NCI-H2107 (cell line): ENCODE data around the gene SLC37A4.
A peak's percentile ranks its signal among the peaks of the same experiment; 100 is the strongest.
"Not testable (repeated sequence)": the region's sequence is repeated elsewhere in the genome, so short reads cannot be mapped to it uniquely, and the experiment has no call there.

Experiments
- DNase-seq: peaks from one replicate; lab custom pipeline; 2025; lab: John Stamatoyannopoulos, UW

SLC37A4 gene

DNA sequence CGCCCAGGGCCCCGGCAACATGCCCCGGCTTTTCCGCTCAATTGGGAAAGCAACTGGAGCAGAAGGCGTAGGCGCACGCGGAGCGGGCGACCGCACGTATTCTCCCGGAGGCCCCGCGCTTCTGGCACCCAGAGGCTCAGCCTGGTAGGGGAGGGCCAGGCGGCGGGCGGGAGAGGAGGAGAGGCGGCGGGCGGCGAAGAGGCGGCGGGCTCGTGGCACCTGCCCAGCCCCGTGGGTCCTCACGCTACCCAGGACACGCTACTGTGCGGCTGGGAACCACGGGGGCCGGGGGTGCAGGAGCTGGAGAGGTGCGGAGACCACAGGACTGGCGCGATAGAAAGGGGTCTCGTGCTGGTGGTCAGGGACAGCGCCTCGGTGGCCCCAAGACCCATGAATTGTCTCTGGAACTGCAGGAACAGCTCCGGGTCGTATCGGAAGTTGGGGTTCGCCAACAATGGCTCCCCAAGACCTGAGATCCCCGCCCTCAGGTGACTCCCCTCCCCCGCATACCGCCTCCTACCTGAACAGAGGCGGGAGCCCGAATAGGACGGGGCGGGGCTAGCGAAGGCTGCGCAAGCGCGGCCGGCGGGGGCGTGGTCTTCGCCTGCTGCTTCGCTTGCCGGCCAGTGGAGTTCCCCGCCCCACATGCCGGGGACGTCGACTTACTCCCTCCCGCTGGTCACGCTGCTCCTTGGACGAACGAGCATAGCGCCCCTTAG lies at the start of gene SLC37A4:
Gene SLC37A4 (minus strand): TSS at position 549 of the 719 bp plus-strand sequence.
- peak; percentile 96 for DNase-seq

DNA sequence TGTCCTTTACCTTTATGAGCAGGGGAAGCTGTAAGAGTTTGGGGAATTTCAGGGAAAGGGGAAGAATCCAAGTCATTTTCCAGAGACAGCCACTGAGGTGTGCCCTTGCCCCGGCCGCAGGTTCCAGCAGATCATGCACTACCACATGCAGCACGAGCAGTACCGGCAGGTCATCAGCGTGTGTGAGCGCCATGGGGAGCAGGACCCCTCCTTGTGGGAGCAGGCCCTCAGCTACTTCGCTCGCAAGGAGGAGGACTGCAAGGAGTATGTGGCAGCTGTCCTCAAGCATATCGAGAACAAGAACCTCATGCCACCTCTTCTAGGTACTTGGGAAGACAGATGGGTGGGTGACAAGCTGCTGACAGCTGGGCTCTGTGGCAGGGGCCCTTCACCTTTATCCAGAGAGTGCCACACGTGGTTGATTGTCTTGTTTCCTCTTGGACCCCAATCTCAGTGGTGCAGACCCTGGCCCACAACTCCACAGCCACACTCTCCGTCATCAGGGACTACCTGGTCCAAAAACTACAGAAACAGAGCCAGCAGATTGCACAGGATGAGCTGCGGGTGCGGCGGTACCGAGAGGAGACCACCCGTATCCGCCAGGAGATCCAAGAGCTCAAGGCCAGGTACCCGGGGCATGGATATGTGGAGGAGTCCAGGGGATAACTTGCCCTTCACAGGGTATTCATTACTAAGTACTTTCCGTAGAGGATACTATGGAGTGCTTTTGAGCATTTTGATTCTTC lies 48.2 kb upstream of the SLC37A4 start:
- no peak for DNase-seq

DNA sequence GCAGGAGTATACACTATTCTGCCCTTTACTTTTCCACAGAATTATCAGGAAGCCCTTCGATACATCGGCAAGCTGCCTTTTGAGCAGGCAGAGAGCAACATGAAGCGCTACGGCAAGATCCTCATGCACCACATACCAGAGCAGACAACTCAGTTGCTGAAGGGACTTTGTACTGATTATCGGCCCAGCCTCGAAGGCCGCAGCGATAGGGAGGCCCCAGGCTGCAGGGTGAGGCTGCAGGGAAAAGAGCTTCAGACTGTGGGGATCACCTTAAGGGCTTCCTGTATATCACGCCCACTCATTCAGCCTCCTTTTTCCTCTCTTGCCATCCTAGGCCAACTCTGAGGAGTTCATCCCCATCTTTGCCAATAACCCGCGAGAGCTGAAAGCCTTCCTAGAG lies 47.2 kb upstream of the SLC37A4 start:
- DNase-seq, result no peak

DNA sequence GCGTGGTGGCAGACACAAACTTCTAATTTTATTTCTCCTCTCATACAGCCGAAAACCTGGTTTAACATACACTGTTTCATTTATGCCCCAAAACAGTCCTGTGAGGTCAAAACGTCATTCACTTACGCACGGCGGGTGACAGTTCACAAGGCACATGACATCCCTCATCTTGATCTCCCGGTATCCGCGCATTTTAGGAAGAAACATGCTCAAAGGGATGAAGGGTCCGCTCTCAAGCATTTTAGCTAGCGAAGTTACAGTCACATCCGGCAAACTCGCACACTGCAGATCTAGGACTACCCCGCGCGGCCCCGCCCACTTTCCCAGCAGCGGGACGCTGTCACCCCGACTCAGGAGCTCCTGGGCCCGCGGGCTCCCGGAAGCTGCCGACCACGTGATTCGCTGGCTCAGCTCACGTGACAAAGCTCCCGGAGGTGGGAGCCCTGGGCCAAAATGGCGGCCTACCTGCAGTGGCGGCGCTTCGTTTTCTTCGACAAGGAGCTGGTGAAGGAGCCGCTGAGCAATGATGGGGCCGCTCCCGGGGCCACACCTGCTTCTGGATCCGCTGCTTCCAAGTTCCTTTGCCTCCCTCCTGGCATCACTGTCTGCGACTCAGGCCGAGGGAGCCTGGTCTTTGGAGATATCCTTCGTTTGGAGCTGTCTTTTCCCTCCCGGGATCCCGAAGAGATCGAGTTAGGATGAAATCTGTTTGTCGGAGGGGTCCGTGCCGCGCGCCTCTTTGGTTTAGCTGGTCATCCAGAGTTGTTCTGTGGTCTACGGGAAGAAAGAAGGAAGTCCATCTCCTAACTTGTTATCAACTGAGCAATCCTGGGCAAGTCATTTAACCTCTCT lies 36.9 kb upstream of the SLC37A4 start, which contains the start of gene VPS11:
Gene VPS11 (plus strand): TSS at position 448 of the 852 bp plus-strand sequence. CDS start 6 bp downstream, at position 454.
- DNase-seq, result peak; percentile 94

DNA sequence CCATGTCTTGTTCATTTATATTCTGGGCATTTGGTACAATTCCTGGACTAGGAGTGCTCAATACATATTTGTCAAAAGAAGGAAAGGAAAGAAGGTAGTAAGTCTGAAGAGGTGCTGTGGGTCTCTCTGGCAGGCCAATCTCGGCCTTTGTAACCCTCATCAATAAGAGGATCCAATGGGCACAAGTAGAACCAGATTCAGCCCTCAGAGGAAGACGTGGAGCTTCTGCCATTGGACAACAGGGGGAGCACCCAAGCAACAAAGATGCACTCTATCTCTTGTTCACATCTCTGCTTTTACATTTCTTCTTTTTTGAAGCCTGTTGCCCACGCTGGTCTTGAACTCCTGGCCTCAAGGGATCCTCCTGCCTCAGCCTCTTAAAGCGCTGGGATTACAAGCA lies 34.7 kb upstream of the SLC37A4 start:
- DNase-seq, result no peak

DNA sequence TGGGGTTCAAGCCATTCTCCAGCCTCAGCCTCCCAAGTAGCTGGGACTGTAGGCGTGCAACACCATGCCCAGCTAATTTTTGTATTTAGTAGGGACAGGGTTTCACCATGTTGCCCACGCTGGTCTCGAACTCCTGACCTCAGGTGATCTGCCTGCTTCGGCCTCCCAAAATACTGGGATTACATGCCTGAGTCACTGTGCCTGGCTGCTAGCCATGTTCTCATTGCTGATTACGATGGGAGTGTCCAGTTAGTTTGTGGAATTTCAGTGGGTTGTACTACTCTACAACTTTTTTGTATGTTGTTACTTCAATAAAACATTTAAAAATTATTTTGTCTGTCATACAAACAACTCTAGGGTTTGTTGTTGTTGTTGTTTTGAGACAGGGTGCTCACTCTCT lies 32.1 kb upstream of the SLC37A4 start:
- no peak for DNase-seq

DNA sequence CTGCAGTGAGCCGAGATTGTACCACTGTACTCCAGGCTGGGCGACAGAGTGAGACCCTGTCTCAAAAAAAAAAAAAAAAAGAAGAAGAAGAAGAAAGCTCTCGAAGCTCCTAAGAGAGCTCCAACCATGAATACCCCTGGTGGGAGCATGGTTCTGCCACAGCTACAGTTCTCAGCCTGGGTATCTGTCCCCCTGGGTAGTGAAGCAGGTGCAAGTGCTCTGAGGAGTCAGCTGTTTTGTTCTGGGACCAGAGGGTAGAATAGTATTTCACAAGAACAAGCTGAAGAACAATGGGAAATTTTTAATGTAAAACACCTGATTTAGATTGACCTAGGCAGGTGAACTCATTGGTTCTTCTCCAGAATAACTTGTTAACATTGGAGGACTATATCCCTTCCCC lies 30.6 kb upstream of the SLC37A4 start:
- DNase-seq, result no peak

DNA sequence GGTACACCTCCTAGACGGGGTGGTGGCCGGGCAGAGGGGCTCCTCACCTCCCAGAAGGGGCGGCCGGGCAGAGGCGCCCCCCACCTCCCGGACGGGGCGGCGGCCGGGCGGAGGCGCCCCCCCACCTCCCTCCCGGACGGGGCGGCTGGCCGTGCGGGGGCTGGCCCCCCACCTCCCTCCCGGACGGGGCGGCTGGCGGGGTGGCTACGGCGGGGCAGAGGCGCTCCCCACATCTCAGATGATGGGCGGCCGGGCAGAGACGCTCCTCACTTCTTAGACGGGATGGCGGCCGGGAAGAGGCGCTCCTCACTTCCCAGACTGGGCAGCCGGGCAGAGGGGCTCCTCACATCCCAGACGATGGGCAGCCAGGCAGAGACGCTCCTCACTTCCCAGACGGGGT lies 28.5 kb upstream of the SLC37A4 start:
- not testable (repeated sequence) for DNase-seq

DNA sequence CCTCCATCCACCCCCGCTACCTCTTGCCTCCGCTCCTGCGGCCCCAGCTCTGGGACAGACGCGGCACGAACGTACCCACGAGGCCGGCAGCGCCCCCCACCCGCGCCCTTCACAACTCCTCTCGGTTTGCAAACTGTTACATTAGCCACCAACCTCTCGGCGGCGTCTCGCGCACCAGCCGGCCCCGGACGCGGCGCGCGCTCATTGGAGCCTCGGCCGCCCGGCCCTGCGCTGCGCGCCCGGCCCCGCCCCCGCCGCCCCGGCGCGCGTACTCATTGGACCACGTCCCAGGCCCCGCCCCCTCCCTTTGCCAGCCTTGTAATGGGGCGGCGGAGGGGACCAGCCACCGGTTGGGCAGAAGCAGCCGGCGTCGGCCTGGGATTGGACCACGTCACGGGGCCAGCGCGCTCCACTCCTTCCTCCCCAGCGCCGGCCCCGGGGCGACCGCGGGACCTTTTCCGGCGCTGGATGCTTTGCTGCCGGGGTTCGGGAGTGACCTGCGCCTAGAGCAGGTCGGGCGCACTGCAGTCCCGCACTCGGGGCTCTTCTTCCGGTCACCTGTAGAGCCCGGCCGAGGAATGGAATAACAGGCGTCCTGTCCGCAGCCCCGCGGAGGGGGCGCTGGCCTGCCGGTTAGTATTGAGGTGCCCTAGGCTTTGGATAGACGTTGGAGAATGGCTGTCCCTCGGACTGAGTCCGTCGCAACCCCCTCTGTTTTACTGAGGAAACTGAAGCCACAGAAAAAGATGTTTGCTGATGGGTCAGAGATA lies 26.5 kb upstream of the SLC37A4 start, which contains the start of gene HYOU1:
Gene HYOU1 (minus strand): TSS at position 206 of the 770 bp plus-strand sequence. CDS start 1,045 bp downstream, outside the sequence.
- DNase-seq, result peak; percentile 96

DNA sequence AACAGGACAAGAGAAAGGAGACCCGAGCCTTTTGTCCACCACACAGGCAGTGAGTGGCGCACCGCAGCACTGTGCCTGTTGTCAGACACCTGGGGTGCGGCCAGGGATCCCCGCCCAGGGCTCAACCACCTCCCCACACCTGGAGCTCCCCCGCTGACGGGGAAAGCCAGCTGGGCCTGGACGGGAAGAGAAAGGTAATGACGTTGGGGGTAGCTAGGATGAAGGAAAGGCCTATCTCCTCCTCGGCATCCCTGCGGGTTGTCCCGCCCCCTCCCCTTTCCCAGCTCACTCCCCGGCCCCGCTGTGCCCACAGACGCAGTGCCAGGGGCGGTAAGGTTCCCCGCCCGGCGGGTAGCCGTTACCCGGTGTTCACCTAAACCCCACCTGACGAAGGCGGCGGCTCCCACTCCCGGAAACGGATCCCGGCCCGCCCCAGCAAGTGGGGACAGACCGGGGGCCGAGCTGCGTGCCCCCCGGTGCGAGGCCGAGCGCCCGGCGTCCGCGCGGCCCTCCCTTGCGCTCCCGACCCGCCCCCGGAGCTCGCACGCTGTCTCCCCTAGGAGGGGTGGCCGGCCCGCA lies 25.8 kb upstream of the SLC37A4 start:
- DNase-seq, result no peak

DNA sequence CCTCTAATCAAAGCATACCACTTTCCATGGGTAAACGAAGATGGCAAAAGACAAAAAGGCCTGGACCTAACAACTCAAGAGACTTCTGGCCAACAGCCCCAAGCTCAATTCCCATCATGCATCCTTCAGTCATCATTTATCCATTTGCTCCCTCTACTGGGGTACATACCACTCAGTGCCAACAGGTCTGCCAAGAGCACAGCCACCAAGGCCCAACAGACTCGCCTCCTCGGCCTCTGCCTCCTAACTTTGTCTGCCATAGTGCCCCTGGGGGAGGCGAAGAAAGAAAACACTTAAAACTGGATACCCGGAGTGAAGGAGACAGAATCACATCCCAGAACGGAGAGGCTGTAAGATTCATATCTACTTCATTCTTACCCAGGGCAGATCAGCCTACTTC lies 25.2 kb upstream of the SLC37A4 start:
- no peak for DNase-seq

DNA sequence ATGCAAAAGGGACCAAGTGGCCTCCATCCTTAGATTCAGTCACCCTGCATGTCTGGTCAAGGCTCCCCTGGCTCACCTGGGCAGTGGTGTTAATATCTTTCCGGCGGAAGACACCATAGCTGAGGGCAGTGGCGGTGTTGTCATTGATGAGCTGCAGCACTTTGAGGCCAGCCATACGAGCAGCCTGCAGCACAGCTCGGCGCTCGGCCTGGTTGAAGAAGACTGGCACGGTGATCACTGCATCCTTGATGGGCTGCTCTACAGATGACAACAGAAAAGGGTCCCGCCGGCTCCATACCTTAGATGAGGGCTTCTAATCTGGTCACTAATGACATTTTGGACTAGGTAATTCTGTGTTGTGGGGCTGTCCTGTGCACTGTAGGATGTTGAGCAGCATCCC lies 23.7 kb upstream of the SLC37A4 start:
- no peak for DNase-seq

DNA sequence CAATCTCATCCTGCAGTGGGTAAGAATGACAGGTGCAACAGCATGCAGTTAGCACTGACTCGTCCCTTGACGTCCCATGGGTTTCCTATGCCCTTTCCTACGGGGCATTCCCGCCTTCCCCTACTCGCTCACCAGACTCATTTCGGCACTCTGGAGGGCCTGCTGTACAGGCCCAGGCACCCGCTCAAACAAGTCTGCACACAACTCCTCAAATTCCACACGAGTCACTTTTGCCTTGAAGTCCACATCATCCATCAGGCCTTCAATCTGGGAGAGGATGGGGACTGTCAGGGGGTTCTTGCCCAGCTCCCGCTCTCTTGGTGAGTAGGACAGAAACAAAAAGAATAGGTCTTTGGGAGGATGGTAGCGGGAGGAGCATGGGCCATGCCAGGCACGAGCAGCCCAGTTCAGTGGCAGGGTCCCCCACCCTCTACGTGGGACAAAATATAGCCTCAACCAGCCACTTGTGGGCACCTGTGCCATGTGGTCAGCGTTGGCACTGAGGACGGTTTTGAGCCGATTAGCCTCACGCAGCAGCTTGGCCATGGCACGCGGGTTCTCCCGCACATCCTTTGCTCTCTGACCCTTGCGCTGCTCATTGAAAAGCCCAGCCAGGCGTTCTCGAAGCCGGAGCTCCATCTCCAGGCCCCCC lies 21.6 kb upstream of the SLC37A4 start:
- no peak for DNase-seq

DNA sequence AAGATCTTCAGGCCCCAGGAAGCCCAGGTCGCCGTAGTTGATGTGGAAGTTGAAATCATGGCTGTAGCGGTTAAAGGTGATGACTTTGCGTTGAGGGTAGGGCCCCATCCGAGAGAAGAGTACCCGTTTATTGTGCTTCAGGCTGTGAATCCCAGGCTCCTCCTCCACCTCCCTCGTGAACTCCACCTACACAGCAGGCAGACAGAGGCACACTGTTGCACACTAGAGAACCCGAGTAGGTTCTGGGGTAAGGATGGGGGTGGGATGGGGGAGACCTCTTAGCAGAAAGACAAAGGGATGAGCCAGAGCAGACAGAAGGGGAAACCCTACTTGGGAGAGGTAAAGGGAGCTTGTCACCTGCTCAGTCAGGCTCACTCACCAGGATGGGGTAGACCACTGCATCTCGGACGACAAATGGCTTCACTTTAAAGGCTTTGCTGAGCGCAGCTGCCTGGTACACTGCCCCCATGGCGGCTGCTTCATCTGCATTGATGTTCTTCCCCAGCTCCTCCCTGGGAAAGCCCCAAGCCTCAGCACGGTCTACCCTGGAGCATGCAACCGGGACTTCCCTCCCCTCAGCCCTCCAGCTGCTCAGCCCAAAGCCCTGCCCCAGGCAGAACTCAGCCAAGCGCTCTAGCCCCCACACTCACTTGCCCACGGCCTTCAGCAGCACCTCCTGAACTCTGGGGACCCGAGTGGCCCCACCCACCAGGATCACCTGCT lies 20.9 kb upstream of the SLC37A4 start:
- DNase-seq, result no peak

DNA sequence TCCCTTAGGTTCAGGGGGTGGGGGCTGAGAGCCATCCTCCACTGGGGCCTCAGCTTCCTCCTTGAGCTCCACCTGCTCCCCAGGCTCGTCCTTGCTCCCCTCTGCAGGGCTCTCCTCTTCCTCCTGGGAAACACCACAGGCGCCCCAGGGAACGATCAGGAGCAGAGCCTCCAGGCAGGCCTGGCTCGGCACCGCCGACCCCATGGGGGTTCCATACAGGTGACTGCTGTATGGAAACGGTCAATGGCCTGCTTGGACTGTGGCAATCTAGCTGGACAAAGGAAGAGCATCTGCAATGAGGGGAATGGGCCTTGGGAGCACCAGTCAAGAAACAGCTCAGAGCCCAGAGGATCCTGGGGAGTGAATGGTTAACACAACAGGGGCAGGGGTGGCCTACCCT lies 18.4 kb upstream of the SLC37A4 start:
- DNase-seq, result no peak

DNA sequence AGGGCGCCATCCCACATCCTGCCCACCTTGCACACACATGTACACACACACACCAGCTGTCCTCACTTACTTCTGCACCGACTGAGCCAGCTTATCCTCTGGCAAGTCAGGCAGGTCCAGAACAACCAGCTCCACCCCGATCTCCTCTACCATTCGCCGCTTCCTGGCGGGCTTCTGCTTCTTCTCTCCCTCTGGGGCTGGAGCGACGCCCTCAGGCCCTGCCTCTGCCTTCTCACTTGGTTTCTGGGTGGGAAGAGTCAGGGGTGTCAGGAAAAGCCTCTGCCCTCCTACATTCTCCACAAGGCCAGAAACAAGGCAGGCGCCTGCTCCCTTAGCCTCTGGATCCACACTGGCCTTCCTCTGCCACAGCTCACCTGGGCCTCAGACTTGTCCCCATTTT lies 18.0 kb upstream of the SLC37A4 start:
- DNase-seq, result no peak

DNA sequence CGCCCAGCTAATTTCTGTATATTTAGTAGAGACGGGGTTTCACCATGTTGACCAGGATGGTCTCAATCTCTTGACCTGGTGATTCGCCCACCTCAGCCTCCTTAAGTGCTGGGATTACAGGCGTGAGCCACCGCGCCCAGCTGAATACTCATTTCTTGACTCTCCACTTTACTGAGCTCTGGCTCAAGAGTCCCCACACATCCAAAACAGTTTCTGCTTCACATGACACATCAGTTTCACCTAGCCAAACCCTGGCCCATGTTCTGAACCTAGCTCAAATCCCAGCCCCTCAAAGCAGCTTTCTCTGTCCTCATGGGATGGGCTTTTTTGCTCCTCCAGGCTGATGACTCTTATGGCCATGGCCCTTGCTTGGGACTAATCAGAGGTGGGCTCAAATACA lies 16.5 kb upstream of the SLC37A4 start:
- no peak for DNase-seq

DNA sequence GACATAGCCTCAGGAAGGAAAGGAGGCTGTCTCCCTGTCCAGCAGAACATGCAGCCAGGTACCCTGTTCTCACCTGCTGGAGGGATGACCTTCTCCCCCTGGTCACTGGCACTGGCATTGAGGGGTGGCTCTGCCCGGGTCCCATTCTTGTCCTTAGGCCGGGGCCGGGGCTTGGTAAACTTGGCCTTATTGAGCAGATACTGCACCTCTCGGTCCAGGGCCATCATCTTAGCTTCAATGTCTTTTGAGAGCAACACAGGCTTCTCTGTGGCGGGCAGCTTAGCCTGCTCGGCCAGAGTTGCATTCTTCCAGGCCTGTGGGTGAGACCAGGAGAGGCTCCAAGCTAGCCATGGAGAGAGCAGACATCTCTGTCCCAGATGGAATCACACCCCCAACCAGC lies 15.8 kb upstream of the SLC37A4 start:
- DNase-seq, result no peak

DNA sequence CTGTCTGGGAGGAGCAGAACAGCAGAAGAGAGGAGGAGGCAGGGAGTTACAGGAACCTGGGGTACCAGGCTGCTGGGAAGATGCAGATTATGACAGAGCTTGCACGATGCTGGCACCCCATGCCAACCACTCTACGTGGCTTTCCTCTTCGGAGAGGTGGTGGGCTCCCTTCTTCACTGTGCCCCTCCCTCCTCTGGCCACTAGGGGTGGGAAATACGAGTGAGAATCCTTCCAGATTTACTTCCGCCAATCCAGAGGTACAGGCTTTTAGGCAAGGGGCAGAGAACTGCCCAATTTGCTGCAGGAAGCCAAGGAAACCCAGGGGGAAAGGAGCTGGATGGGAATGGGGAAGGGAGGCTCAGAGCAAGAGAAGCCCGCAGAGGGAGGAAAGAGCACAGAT lies 14.0 kb upstream of the SLC37A4 start:
- no peak for DNase-seq

DNA sequence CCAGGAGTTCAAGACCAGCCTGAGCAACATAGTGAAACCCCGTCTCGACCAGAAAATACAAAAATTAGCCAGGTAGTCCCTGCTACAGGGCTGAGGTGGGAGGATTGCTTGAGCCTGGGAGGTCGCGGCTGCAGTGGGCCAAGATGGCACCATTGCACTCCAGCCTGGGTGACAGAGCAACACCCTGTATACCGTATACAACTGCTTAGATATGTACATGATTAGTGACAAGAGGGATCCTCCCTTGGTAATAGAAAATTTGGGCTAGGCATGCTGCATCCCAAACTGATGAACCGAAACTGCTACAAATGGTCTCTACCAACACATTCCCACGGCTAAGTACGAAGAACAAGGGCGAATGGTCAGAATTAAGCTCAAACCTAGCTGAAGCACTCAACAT lies 12.2 kb upstream of the SLC37A4 start:
- no peak for DNase-seq
